Measurements from ENCODE around the gene CRACR2B.
A peak's percentile ranks its signal among the peaks of the same experiment; 100 is the strongest.

Gene CRACR2B

DNA sequence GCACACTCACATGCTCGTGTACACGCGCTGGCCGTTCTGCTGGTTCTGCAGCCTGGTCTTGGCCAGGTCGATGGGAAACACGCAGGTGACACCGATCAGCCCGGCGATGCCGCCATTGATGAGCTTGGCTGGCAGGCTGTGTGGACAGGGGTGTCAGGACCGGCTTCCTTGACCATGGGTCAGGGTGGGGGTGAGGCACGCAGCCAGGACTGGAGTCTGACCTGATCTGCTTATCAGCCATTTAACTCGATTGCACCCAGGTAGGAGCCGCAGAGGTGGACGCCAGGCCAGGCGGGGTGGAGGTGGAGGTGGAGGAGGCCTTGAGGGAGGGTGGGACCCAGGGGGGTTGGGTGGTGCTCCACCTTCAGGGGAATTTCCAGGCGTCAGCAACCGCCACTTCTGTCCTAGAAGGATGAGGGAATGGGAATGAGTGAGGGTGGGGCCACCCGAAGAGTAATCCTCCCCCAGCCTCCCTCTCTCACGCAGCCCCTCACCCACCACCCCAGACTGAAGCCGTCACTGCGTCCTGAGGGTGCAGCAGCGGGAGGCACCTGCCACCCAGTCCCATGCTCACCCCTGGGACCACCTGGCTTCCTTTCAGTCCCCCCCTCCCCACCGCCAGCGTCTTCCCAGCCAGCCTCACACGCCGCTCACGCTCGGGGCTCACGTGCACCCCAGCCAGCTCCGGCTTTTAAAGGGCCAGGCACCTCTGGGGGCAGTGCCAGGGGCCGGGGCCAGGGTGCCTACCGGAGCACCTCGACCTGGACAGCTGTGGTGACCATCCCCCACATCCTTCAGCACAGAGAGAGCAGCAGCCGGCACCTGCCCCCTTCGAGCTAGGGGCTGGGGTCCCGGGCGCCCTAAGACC is 32.7 kb upstream of the CRACR2B start:
- Histone ChIP-seq H3K4me3 (ENCODE audit: insufficient read depth, low read depth, low read length) (no peak overlapping the region), H3K4me1 (ENCODE audit: control insufficient read depth, insufficient read depth, low read length) (peaks cover 25% of the 10 kb centered on the region), H3K9me3 (ENCODE audit: control insufficient read depth, low read length) (no peaks in the 10 kb centered on the region), H3K27ac (ENCODE audit: insufficient read depth, low read depth, low read length, poor library complexity, severe bottlenecking) (no peak overlapping the region), H3K36me3 (ENCODE audit: control insufficient read depth, insufficient read depth, low read length) (peaks cover 15% of the 10 kb centered on the region), H3K27me3 (ENCODE audit: control insufficient read depth, insufficient read depth, low read length, poor library complexity, severe bottlenecking) (no peaks in the 10 kb centered on the region)
- WGBS, 2 experiments = 88 to 90% methylated on average over 38 of the region's 38 CpGs

DNA sequence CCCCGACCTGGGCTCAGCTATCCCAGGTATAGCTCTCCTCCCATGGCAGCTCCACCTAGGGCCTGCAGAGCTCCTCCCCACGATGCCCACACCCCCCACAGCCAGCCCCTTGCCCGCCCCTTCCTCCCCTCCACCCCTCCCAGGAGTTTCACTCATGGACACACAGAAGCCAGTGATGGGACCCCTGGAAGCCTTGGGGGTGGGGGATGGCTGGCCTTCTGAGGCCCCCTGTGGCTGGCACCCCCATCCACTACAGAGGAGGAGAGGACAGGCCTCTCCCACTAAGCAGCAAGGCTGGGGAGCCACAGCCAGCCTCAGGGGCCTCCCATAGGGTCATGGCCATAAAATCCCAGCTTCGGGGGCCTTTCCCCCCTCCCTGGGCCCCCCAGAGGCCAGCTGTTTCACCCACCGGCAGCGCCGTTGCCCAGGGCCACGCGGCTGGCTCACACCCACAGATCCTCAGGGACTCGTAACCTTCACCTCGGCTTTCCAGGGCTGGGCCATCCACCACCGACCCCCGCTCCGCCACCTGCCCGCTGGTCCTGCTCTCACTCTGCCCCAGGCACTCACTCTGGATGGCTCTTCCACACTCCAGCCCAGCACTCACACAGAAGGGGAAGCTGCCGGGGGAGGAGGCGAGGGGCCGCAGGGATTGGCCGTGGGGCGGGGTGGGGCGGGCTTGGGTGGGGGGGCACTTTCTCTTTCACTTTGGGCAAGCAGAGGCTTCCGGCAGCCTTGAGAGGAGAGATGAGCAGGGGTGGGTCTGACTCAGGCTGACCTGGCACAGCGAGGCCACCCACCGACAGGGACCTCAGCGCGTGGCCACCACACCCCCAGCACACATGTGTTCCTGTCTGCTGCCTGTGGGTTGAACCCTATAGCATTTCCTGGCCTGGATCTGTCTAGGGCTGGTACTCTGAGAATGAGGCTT is 31.8 kb upstream of the CRACR2B start:
- peaks cover 15% of the 10 kb centered on the region for H3K36me3 ChIP-seq (ENCODE audit: control insufficient read depth, insufficient read depth, low read length)
- no peak overlapping the region for H3K4me3 ChIP-seq (ENCODE audit: insufficient read depth, low read depth, low read length)
- H3K27ac ChIP-seq (ENCODE audit: insufficient read depth, low read depth, low read length, poor library complexity, severe bottlenecking) = no peak overlapping the region
- WGBS, 2 experiments = 51 to 62% methylated on average over 24 to 26 of the region's 26 CpGs
- no peaks in the 10 kb centered on the region for H3K27me3 ChIP-seq (ENCODE audit: control insufficient read depth, insufficient read depth, low read length, poor library complexity, severe bottlenecking)
- H3K9me3 ChIP-seq (ENCODE audit: control insufficient read depth, low read length) = no peaks in the 10 kb centered on the region
- H3K4me1 ChIP-seq (ENCODE audit: control insufficient read depth, insufficient read depth, low read length) = peaks cover 18% of the 10 kb centered on the region

DNA sequence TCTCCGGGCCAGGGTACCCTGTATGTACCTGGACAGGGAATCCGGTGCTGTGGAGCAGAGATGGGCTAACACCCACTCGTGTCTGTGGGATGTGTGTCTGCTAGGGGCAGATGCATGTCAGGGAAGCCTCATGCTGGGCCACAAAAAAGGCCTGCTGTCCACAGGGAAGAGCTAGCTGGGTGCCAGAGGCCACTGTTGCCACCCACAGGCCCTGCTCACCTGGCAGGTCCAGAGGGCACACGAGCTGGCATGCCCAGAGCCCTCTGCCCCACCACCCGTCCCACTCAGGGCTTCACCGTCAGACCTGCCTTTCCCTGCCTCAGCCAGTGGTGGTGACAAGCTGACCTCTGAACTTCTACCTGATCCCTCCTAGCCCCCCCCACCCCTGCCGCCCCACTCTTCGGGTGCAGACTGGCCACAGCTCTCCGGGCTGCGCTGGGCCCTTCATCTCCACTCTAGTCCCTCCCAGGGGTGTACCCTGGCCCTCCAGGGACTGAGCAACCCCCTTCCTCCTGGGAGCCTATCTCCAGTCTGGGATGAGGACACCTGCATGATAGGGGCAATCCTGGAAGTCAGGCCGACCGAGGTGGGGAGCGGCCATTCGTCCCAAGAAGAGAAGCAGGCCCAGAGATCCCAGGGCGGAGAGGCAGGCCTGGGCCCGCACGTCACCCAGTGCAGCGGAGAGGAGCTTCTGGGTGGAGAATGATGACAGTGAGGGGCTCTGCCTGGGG is 31.0 kb upstream of the CRACR2B start:
- peak overlapping the region; percentile 72 for H3K4me3 ChIP-seq (ENCODE audit: insufficient read depth, low read depth, low read length)
- H3K9me3 ChIP-seq (ENCODE audit: control insufficient read depth, low read length) = no peaks in the 10 kb centered on the region
- peaks cover 14% of the 10 kb centered on the region for H3K4me1 ChIP-seq (ENCODE audit: control insufficient read depth, insufficient read depth, low read length)
- WGBS, 2 experiments = 49 to 50% methylated on average over 18 of the region's 18 CpGs
- H3K36me3 ChIP-seq (ENCODE audit: control insufficient read depth, insufficient read depth, low read length) = peaks cover 17% of the 10 kb centered on the region
- no peak overlapping the region for H3K27ac ChIP-seq (ENCODE audit: insufficient read depth, low read depth, low read length, poor library complexity, severe bottlenecking)
- no peaks in the 10 kb centered on the region for H3K27me3 ChIP-seq (ENCODE audit: control insufficient read depth, insufficient read depth, low read length, poor library complexity, severe bottlenecking)

DNA sequence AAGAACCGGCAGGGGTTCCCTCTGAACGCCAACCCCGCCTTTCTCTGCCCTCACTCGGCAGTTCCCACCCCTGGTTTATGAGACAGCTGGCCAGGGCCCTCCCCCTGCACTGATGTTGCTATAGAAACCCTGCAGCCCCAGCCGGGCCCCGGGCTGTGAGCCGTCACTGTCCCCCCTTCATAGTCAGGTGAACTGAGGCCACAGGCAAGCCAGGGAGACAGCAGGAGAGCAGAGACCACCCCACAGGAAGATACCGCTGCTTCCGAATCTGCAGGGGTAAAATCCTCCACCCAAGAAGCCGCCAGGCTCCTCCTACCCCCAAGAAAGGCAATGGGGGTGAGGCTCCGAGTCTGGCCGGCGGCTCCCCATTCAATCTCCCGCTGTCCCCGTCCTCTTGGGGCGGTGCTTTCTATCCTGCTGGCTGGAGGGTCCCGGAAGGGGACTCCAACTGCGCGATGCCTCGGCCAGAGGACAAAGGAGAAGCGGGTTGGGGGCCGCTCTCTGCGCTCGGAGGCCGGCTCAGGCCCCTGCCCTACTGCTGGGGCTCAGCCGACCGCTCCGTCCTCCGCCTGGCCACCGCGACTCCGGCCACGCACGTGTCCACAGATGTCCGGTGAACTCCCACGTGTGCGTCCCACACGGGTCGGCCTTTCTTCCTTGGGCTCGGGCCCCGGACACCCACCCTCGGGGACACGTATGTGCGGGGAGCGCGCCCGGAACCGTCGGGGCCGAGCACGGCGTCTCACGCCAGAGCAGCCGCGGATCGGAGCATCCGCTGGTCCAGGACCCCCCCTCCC is 30.2 kb upstream of the CRACR2B start:
- H3K36me3 ChIP-seq (ENCODE audit: control insufficient read depth, insufficient read depth, low read length) = peaks cover 15% of the 10 kb centered on the region
- peaks cover 14% of the 10 kb centered on the region for H3K4me1 ChIP-seq (ENCODE audit: control insufficient read depth, insufficient read depth, low read length)
- H3K27ac ChIP-seq (ENCODE audit: insufficient read depth, low read depth, low read length, poor library complexity, severe bottlenecking) = peak overlapping the region; percentile 52
- 0% methylated on average over 57 of the region's 57 CpGs for WGBS, 2 experiments
- no peaks in the 10 kb centered on the region for H3K27me3 ChIP-seq (ENCODE audit: control insufficient read depth, insufficient read depth, low read length, poor library complexity, severe bottlenecking)
- H3K9me3 ChIP-seq (ENCODE audit: control insufficient read depth, low read length) = no peaks in the 10 kb centered on the region
- H3K4me3 ChIP-seq (ENCODE audit: insufficient read depth, low read depth, low read length) = peak overlapping the region; percentile 72

DNA sequence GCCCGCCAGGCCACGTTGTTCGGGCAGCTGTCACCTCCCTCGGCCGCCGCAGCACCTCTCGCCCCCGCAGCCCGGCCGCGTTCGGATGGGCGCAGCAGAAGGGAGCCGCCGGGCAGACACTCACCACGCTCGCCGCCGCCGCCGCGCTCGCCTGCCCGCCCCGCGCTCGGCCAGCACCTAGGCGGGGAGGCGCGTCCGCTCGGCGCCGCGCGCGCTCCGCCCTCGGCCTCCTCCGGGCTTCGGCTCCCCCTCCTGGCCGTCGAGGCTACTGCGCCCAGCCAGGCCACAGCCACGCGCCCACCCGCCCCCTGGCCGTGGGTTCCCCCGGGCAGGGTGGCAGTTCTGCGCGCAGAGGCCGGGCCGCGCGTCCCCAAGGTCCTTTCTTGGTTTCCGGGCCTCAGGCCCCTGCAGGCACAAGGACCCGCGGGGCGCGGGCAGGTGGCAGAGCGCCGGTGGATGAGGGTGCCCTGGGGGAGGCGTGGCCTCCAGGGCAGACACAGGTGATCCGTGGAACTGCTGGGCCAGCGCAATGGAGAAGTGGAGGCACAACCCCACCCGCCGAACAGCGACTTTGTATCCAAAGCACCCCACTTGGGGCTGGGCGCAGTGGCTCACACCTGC is 29.5 kb upstream of the CRACR2B start, which contains the start of gene SLC25A22:
SLC25A22 (minus strand) TSS at position 189 of the 621 bp plus-strand sequence. CDS start 3,275 bp downstream, outside the sequence.
- peak within 1 kb of the TSS; percentile 52 for H3K27ac ChIP-seq (ENCODE audit: insufficient read depth, low read depth, low read length, poor library complexity, severe bottlenecking)
- peak within 1 kb of the TSS; percentile 72 for H3K4me3 ChIP-seq (ENCODE audit: insufficient read depth, low read depth, low read length)
- 9 to 10% methylated on average over 69 of the region's 69 CpGs for WGBS, 2 experiments
- peaks cover 8% of the 10 kb centered on the region for H3K36me3 ChIP-seq (ENCODE audit: control insufficient read depth, insufficient read depth, low read length)
- H3K9me3 ChIP-seq (ENCODE audit: control insufficient read depth, low read length) = no peaks in the 10 kb centered on the region
- peaks cover 14% of the 10 kb centered on the region for H3K4me1 ChIP-seq (ENCODE audit: control insufficient read depth, insufficient read depth, low read length)
- H3K27me3 ChIP-seq (ENCODE audit: control insufficient read depth, insufficient read depth, low read length, poor library complexity, severe bottlenecking) = no peaks in the 10 kb centered on the region

DNA sequence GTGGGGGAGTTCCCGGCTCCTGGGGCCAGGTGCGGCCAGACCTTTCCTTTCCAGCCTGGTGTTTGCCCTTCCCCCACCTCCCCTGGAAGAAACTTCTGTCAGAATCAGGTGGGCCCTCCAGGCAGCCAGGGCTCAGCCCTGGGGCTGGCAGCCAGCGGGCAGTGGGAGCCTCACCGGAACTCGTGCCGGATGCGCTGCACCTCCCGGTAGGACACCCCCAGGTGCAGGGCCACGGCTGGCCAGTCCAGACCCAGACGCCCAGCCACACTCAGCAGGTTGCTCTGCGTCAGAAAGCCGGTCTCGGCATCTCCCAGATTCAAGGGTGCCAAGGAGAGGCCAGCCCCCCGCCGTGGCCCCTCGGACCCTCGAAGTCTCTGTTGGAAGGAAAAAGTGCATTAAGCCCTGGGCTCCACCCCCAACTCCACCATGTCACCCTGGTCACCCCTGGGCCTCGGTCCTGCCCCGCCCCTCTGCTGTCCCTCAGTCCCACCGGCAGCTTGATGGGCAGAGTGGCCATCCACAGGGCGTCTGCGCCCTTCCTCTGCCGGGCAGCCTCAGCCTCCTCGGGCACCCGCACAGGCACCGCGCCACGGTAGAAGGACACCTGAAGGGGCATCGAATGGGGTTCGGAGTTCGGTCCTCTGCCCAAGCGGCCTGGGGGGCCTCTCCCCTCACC is 27.9 kb upstream of the CRACR2B start:
- H3K27me3 ChIP-seq (ENCODE audit: control insufficient read depth, insufficient read depth, low read length, poor library complexity, severe bottlenecking) = no peaks in the 10 kb centered on the region
- H3K27ac ChIP-seq (ENCODE audit: insufficient read depth, low read depth, low read length, poor library complexity, severe bottlenecking) = no peak overlapping the region
- no peak overlapping the region for H3K4me3 ChIP-seq (ENCODE audit: insufficient read depth, low read depth, low read length)
- peaks cover 8% of the 10 kb centered on the region for H3K36me3 ChIP-seq (ENCODE audit: control insufficient read depth, insufficient read depth, low read length)
- H3K9me3 ChIP-seq (ENCODE audit: control insufficient read depth, low read length) = no peaks in the 10 kb centered on the region
- peaks cover 21% of the 10 kb centered on the region for H3K4me1 ChIP-seq (ENCODE audit: control insufficient read depth, insufficient read depth, low read length)
- WGBS, 2 experiments = 94 to 95% methylated on average over 32 of the region's 32 CpGs

DNA sequence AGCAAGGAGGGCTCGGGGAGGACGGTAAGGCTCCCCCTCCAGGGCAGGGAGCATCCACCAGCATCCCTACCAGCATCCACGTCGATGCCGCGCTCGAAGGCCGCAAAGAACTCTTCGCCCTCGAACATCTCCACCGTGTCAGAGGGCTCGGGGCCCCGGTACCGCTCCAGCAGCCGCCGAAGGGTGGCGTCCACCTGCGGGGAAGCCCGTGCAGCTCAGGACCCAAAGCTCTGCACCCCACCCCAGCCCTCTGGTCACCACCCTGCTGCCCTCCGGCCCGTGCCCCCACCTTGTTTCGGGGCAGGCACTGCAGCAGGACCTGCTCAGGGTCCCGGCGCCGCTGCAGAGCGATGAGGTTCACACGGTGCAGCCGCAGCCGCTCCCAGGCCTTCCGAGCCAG is 27.2 kb upstream of the CRACR2B start:
- peaks cover 20% of the 10 kb centered on the region for H3K4me1 ChIP-seq (ENCODE audit: control insufficient read depth, insufficient read depth, low read length)
- no peaks in the 10 kb centered on the region for H3K27me3 ChIP-seq (ENCODE audit: control insufficient read depth, insufficient read depth, low read length, poor library complexity, severe bottlenecking)
- no peaks in the 10 kb centered on the region for H3K9me3 ChIP-seq (ENCODE audit: control insufficient read depth, low read length)
- H3K4me3 ChIP-seq (ENCODE audit: insufficient read depth, low read depth, low read length) = no peak overlapping the region
- H3K36me3 ChIP-seq (ENCODE audit: control insufficient read depth, insufficient read depth, low read length) = peaks cover 8% of the 10 kb centered on the region
- 96% methylated on average over 30 of the region's 30 CpGs for WGBS, 2 experiments
- no peak overlapping the region for H3K27ac ChIP-seq (ENCODE audit: insufficient read depth, low read depth, low read length, poor library complexity, severe bottlenecking)

DNA sequence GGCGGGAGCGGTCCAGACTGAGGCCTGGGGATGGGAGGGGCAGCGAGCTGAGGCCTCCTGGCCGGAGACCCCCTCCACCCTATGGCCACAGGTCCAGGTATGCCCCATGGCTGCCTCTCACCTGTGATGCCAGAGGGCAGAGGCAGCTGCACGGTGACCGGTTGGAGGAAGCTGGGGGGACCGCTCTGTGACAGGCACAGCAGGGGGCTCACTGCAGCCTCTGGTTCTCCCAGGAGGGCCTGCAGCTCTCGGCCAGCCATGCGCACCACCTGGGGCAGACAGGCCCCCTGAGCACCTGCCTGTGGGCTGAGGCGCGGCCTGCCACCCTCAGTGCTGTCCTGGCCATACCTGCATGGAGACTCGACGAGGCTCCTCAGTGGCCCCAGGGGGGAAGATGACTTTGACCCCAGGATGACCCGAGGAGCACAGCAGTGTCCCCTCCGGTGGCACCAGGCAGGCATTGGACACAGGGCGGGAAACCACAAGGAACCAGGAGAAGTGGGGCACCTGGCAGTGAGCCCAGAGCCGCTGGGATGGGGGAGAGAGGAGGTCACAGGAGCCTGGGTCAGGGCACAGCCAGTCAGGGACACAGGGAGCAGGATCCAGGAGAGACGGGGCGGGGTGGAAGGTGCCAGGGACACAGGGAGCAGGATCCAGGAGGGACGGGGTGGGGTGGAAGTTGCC is 26.5 kb upstream of the CRACR2B start:
- Histone ChIP-seq H3K27me3 (ENCODE audit: control insufficient read depth, insufficient read depth, low read length, poor library complexity, severe bottlenecking) (no peaks in the 10 kb centered on the region), H3K4me3 (ENCODE audit: insufficient read depth, low read depth, low read length) (no peak overlapping the region), H3K27ac (ENCODE audit: insufficient read depth, low read depth, low read length, poor library complexity, severe bottlenecking) (no peak overlapping the region), H3K9me3 (ENCODE audit: control insufficient read depth, low read length) (no peaks in the 10 kb centered on the region), H3K36me3 (ENCODE audit: control insufficient read depth, insufficient read depth, low read length) (peaks cover 8% of the 10 kb centered on the region), H3K4me1 (ENCODE audit: control insufficient read depth, insufficient read depth, low read length) (peaks cover 15% of the 10 kb centered on the region)
- 95 to 96% methylated on average over 20 of the region's 20 CpGs for WGBS, 2 experiments

Data from ectodermal cell (in vitro differentiated cells).